Mesothelial cell of epicardium (in vitro differentiated cells): ENCODE data around the gene LMO1. TPM values are rescaled to one million over a fixed set of nuclear protein-coding genes. Genes with fewer than 3 reads are reported as not detected.

Experiments used
- DNase-seq, 2 experiments: peaks; one replicate each; pipeline ENCODE4 v3.0.0; 2021; ENCODE audit warnings: low spot score in 2 of 2; ENCODE audit not compliant: unreplicated experiment in 2 of 2
- H3K27ac Mint-ChIP-seq: 2 replicates; pipeline ENCODE4 v1.8.0; 2021; ENCODE audit warnings: mixed read lengths
- H3K27me3 Mint-ChIP-seq: 2 replicates; pipeline ENCODE4 v1.8.0; 2021; ENCODE audit warnings: low read depth, mixed read lengths
- H3K36me3 Mint-ChIP-seq: 2 replicates; pipeline ENCODE4 v1.8.0; 2021; ENCODE audit warnings: mixed read lengths
- H3K4me1 Mint-ChIP-seq: 2 replicates; pipeline ENCODE4 v1.8.0; 2021; ENCODE audit warnings: mixed read lengths
- H3K4me3 Mint-ChIP-seq: 2 replicates; pipeline ENCODE4 v1.8.0; 2021; ENCODE audit warnings: mild to moderate bottlenecking, moderate library complexity, mixed read lengths
- H3K9me3 Mint-ChIP-seq: 2 replicates; pipeline ENCODE4 v1.8.0; 2021; ENCODE audit warnings: mixed read lengths
- total RNA-seq: library from RNA; stranded (reverse); gene quantifications from 3 replicates; pipeline ENCODE4 v1.2.1, GENCODE V29; 2021
- TF ChIP-seq, protein P1 (sequence below): fragments of 200-600 bp; sonication (generic); IDR thresholded peaks from one replicate; pipeline ENCODE4 v1.5.0; 2021; ENCODE audit warnings: antibody characterized with exemption; ENCODE audit not compliant: unreplicated experiment

LMO1 gene
- total RNA-seq, 1 donor from 2014 or later, result 4.1 TPM

- Mint-ChIP-seq H3K4me3 (no peak overlapping the region), H3K9me3 (no peaks in the 10 kb centered on the region), H3K27ac (no peak overlapping the region), H3K4me1 (peaks cover 27% of the 10 kb centered on the region), H3K27me3 (peaks cover 1% of the 10 kb centered on the region), H3K36me3 (no peaks in the 10 kb centered on the region)
- TF ChIP-seq, protein P1, sequence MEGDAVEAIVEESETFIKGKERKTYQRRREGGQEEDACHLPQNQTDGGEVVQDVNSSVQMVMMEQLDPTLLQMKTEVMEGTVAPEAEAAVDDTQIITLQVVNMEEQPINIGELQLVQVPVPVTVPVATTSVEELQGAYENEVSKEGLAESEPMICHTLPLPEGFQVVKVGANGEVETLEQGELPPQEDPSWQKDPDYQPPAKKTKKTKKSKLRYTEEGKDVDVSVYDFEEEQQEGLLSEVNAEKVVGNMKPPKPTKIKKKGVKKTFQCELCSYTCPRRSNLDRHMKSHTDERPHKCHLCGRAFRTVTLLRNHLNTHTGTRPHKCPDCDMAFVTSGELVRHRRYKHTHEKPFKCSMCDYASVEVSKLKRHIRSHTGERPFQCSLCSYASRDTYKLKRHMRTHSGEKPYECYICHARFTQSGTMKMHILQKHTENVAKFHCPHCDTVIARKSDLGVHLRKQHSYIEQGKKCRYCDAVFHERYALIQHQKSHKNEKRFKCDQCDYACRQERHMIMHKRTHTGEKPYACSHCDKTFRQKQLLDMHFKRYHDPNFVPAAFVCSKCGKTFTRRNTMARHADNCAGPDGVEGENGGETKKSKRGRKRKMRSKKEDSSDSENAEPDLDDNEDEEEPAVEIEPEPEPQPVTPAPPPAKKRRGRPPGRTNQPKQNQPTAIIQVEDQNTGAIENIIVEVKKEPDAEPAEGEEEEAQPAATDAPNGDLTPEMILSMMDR, result no peak
- DNase-seq, result peak in 1 of 2 experiments; percentile 29
Measured at GRCh38 chr11:8291421-8292350, 28.0 kb upstream of the LMO1 start.

GRCh38 chr11:8290081-8290810, 26.6 kb upstream of the LMO1 start:
- no peak overlapping the region for H3K27ac Mint-ChIP-seq
- H3K4me3 Mint-ChIP-seq, result no peak overlapping the region
- H3K4me1 Mint-ChIP-seq, result peaks cover 19% of the 10 kb centered on the region
- H3K27me3 Mint-ChIP-seq, result peaks cover 1% of the 10 kb centered on the region
- no peaks in the 10 kb centered on the region for H3K9me3 Mint-ChIP-seq
- peak in 1 of 2 experiments; percentile 34 for DNase-seq
- TF ChIP-seq, protein P1, result no peak
- H3K36me3 Mint-ChIP-seq, result no peaks in the 10 kb centered on the region

DNA sequence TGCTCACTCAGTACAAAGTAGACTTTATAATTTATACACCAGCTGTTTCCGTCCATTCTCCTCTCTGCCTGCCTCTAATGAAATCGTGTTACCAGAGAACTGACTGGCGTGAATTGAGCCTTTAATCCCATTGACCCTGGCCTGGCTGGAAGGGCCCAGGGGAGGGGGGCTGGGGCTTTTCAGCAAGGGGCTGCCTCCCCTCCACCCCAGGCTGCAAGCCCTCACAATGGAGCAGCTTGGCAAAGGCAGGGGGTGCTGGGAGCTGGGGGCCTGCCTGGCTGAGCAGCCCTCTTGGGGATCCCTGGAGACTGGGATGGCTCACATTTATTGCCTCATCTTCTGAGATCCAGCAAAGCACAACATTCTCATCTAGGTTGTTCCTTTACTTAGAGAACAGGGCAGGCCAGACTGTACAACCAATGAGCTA, 25.8 kb upstream of the LMO1 start:
- DNase-seq, result peak in 1 of 2 experiments; percentile 14
- Mint-ChIP-seq H3K27me3 (peaks cover 1% of the 10 kb centered on the region), H3K27ac (no peak overlapping the region), H3K9me3 (no peaks in the 10 kb centered on the region), H3K4me1 (peaks cover 22% of the 10 kb centered on the region), H3K36me3 (no peaks in the 10 kb centered on the region), H3K4me3 (no peak overlapping the region)
- TF ChIP-seq, protein P1, result no peak

DNA sequence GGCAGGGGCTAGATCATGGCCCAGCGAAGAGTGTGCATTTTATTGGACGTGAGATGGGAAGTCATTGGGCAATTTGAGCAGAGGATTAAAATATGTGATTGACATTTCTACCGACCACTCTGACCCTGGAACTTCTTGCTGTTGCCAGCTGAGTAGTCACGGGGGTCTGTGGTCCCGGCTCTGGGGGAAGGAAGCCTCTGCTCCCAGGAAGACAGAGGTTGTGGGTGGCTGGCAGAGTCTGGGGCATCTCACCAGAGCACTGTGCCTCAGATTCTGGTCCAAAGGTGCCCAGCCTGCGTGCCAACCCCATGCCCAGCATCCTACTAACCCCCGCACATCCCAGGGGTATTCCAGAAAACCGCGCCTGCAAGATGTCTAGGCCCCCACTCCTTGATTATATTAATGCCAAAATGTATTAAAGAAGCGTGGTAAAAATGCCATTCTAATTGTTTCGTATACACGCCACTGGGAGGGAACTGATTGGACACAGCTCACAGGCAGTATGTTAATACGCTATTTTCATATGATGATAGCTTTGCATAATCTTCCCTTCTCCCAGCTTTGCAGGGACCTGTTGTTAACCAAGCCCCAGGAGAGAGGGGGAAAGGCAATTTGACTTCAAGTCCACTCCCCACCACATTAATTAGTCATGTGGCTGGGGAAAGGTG, 25.3 kb upstream of the LMO1 start:
- DNase-seq, result peak in 1 of 2 experiments; percentile 9

More for the DNA sequence above, 25.3 kb upstream of the LMO1 start:
- Mint-ChIP-seq H3K9me3 (no peaks in the 10 kb centered on the region), H3K27ac (no peak overlapping the region), H3K27me3 (peaks cover 1% of the 10 kb centered on the region), H3K4me3 (no peak overlapping the region), H3K4me1 (peaks cover 26% of the 10 kb centered on the region), H3K36me3 (no peaks in the 10 kb centered on the region)
- TF ChIP-seq, protein P1, result no peak
